CD4-positive, alpha-beta T cell treated with Interleukin-21 for 1 hour (primary cell): ENCODE data around the gene MON2.

Source experiments
- DNase-seq: peaks from one replicate; pipeline ENCODE4 v3.0.0-alpha.2; 2020

MON2 gene

GRCh38 chr12:62618319-62618718 lies 151.7 kb downstream of the MON2 start:
- DNase-seq: no peak

- DNase-seq: no peak
These were observed 152.3 kb downstream of the MON2 start for GRCh38 chr12:62618930-62619329.

- DNase-seq: no peak
These were observed 154.5 kb downstream of the MON2 start for GRCh38 chr12:62621101-62621638.

GRCh38 chr12:62622177-62622576 lies 155.6 kb downstream of the MON2 start:
- DNase-seq: no peak

GRCh38 chr12:62625228-62625627 lies 158.6 kb downstream of the MON2 start:
- no peak for DNase-seq

GRCh38 chr12:62627181-62627580 lies 160.6 kb downstream of the MON2 start:
- DNase-seq: no peak

GRCh38 chr12:62629413-62629812 lies 162.8 kb downstream of the MON2 start:
- DNase-seq: no peak

- DNase-seq: no peak
These were observed 163.5 kb downstream of the MON2 start for GRCh38 chr12:62629971-62630739.

GRCh38 chr12:62631471-62632410 lies 165.1 kb downstream of the MON2 start:
- peak; percentile 17 for DNase-seq

- no peak for DNase-seq
These were observed 165.8 kb downstream of the MON2 start for GRCh38 chr12:62632411-62632918.

GRCh38 chr12:62635649-62636048 lies 169.0 kb downstream of the MON2 start:
- DNase-seq: no peak

- DNase-seq: no peak
These were observed 171.1 kb downstream of the MON2 start for GRCh38 chr12:62637679-62638078.

- DNase-seq: peak; percentile 14
These were observed 174.4 kb downstream of the MON2 start for GRCh38 chr12:62640910-62641448.

GRCh38 chr12:62642486-62642885 lies 175.9 kb downstream of the MON2 start:
- DNase-seq: no peak

- DNase-seq: no peak
These were observed 176.9 kb downstream of the MON2 start for GRCh38 chr12:62643486-62643885.

GRCh38 chr12:62646566-62646965 lies 179.9 kb downstream of the MON2 start:
- no peak for DNase-seq

GRCh38 chr12:62647586-62647985 lies 181.0 kb downstream of the MON2 start:
- DNase-seq: no peak

- no peak for DNase-seq
These were observed 182.9 kb downstream of the MON2 start for GRCh38 chr12:62649412-62650138.
